DND-41 (cell line): Measurements from ENCODE around the gene EFL1.

Experiments used
- CTCF ChIP-seq: IDR thresholded peaks from 2 replicates; pipeline ENCODE4 v1.5.1; 2012; ENCODE audit warnings: borderline replicate concordance, low read length, moderate library complexity, mild to moderate bottlenecking; ENCODE audit not compliant: poor library complexity, severe bottlenecking; ENCODE audit errors: extremely low read depth
- EZH2 ChIP-seq: IDR thresholded peaks from 3 replicates; pipeline ENCODE4 v1.6.1; 2012; ENCODE audit warnings: borderline replicate concordance, low read depth, mild to moderate bottlenecking, moderate library complexity, low read length, inconsistent platforms; ENCODE audit not compliant: severe bottlenecking

- TF ChIP-seq CTCF (no peak), EZH2 (no peak)
Measured at GRCh38 chr15:82146576-82146975, 116.0 kb downstream of the EFL1 start.
